ENCODE data around the gene SMPD1.

DNA sequence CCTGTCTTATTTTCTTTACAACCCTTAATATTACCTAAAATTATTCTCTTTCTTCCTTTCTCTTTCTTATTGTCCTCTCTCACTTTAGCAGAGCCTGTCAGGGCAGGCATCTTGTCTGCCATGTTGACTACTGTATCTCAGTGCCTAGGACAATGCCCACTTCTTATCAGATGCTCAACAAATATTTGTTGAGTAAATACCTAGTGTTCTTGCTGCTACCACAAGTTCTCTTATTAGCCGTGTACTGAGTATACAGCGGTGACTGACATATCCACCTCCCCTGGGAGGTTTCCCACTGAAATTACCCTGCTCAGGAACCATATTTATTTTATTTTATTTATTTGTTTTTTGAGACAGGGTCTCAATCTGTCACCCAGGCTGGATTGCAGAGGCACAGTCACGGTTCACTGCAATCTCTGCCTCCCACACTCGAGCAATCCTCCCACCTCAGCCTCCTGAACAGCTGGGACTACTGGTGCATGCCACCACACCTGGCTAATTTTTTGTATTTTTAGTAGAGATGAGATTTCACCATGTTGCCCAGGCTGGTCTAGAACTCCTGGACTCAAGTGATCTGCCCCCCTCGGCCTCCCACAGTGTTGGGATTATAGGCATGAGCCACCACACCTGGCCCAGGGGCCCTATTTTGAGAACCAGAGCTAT is 43.9 kb downstream of the SMPD1 start:
- TF ChIP-seq POLR2A (IDR thresholded peaks at IDR 0.05; ENCODE audit: low read depth, low read length) (no peak), TAF1 (IDR thresholded peaks at IDR 0.05; ENCODE audit: borderline replicate concordance, low read depth, low read length) (no peak)
